Hepatic stellate cell (primary cell): ENCODE measurements around the gene NEUROD2.
"Not testable (repeated sequence)": the region's sequence is repeated elsewhere in the genome, so short reads cannot be mapped to it uniquely, and the experiment has no call there.

Experiments used
- DNase-seq: peaks from one replicate; pipeline ENCODE4 v3.0.0; 2011; ENCODE audit warnings: low spot score

NEUROD2 gene

GRCh38 chr17:39601758-39602532 is 5.8 kb downstream of the NEUROD2 start:
- DNase-seq = no peak

DNA sequence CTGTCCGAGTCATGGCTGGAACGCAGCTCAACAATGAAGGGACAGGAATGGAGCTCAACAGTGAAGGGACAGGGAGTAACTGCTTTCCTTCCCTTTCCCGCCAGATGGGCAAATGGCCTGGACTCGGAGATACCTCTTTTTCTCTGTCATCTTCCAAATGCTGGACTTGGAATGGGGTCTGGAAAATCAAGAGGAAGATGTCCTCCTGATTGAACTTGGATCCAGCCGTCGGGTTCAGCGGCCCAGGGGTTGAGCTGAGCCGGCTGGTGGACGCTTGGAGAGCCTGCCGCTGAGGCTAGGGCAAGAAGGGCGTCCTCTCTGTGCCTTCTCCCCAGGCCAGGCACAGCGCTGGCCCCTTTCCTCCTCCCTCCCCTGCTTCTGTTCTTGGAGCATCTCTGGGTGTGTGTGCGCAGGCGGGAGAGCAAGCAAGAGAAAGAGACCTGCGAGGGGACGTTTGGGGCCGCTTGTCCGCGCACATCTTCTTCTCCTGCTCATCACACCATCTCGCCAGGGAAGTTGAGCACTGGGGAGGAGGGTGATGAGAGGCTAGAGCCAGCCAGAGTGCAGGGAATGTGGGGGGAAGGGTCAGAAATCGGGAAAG is 6.6 kb downstream of the NEUROD2 start:
- no peak for DNase-seq

GRCh38 chr17:39600288-39600996 is 7.3 kb downstream of the NEUROD2 start:
- no peak for DNase-seq

DNA sequence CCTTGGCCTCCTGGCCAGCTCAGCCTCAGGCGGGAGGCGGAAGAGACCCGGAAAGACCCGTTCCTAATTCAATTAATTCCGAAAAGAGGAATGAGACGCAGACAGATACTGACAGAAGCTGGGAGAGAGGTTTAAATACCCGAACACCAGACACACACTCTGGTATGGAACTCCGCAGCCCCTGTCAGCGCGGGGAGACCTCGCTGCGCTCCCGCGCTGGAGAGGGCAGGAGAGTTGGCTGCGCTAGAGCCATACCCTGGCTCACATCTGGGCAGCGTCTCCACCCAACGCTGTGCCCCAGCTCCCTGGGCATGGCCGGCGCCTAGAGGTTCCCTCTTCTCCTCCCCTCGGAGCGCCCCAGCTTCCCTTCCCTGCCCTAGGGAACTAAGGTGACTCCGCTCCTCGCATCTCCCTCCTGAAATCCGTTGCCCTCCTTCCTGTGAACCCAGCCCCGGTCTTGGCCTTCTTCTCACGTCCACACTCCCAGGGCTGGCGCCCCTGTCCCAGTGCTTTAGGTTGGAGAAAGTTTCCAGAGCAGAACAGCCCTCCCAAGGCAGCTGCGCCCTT is 8.0 kb downstream of the NEUROD2 start:
- no peak for DNase-seq

GRCh38 chr17:39599004-39599664 is 8.6 kb downstream of the NEUROD2 start:
- DNase-seq = no peak

DNA sequence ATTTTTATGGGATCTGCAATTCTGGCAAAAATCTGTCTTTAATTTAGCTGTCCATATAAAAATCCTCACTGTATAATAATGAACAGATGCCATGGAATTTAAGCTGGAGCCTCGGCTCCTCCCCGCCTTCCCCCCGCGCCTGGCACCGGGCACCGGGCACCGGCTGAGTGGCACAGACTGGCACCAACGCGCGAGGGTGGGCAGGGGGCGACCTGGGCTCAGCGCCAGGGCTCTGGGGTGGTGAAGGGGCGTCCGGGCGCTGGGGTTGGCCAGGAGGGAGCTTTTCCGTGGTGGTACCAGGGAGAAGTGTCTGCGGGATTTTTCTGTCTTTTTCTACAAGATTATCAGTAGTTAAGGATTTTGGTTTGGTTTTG is 9.1 kb downstream of the NEUROD2 start:
- no peak for DNase-seq

- DNase-seq = no peak
These were observed 9.7 kb downstream of the NEUROD2 start for GRCh38 chr17:39598047-39598481.

- no peak for DNase-seq
These were observed 10.2 kb downstream of the NEUROD2 start for GRCh38 chr17:39597372-39598046.

DNA sequence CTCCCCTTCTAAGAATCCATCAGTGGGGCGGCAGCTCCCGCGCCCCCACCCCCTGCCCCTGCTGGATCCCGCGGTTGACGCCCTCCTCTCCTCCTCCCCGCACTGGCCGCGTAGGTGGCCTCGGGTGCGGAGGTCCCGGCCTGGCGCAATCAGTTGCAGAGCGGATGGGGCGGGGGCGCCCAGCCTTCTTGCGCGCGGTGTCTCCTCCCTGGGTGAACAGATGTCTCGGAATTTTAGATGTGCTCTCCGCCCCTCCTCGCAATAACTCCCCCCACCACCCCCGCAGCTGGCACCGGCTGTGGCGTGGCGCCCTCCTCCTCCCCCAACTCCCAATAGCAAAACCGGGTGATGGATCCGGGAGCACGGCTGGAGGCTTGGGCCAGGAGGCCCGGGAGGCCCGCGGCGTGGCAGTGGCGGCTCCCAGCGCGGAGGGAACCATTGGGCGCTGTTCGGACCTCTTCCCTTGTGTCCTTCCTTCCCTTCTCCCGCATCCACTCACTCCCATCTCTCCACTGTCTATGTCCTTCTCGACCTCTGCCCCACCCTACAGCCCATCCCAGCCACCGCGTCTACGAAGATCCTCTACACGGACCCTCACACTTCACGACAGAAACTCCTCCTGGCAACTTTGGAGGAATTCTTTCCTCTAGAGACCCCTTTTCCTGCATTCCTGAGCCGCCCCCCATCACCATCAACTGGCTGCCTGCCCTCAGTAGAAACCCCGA is 11.0 kb downstream of the NEUROD2 start:
- DNase-seq = no peak

DNA sequence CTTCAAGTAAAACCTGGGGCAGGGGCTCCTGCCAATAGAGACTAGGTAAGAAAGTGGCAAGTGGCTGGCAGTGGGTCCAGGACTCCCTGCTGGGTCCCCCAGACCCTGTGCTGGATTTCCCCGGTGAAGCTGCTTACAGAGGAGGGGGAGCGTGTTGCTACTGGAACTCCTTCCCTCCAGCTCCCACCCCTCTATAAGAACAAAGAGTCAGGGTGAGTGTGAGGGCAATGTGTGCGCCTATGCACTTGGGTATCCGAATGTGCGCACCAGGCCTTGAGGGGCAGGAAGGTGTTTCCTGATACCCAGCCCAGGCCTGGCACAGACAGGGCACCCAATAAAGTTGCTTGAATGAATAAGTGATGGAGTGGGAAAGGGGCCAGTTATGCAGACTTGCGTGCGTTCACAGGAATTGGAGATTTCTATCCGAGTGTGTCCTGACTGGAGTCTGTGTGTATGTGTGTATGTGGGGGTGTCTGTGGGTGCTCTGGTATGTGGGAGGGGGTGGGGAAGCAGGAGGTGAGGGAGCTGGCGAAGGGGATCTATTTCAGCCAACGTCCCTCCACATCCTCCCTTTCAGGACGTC is 11.7 kb downstream of the NEUROD2 start:
- no peak for DNase-seq

DNA sequence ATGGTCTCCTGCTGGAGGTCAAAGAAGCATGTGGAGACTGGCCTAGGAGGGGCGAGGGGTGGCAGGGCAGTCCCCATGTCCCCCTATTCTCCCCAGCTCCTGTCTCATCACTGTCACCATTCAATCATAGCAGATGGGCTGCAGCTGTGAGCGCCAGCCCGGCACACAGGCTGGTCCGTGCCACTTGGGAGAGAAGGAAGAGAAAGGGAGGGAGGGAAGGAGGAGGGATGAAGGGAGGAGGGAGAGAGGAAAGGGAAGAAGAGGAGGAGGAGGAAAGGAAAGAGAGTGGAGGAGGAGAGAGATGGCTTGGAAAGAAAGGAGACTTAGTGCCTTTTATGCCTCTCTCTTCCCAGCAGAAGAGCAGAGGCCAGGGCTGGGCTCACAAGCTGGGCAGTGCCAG is 12.4 kb downstream of the NEUROD2 start:
- no peak for DNase-seq

GRCh38 chr17:39593371-39593770 is 14.3 kb downstream of the NEUROD2 start:
- no peak for DNase-seq

DNA sequence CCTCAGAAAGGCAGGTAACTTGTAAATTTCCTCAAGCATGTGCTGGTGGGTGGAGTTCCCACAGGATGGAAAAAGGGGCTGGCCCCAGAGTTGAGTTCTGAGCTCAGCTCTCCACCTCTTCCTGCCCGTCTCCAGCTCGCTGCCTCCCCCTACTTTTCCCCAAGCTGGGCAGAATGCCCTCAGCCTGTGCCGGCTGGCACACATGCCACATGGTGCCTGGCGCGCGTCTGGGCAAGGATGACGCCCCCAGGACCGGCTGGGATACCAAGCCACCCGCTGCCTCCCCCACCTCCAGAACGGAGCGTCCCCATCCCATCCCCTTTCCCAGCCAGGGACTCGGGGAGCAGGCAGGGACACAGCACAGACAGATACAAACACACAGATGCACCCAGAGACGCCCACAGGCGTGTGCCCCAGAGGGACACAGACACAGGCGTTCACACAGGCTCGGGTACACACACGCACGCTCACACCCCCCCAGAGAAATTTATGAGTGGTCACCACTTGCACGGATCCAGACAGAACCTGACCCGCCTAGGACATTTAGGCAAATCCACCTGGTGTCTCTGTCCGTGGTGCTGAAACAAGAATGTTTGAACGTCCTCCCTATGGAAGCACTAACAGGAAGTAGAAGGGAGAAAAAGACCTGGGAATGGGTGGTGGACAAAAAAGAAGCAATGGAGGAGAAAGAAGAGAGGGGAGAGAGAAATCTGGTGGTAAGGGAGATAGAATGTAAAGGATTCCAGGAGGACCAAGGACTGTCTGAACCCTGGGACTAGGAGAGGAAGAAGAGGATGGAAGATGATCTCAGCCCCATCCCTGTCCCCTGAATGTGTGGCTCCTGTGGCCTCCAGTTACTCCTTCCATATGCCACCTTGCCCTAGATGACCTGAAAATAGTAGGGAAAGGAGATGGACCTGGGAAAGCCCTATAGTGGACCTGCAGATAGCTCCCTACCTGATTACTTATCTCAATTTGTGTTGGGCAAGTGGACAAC is 15.5 kb downstream of the NEUROD2 start:
- no peak for DNase-seq

DNA sequence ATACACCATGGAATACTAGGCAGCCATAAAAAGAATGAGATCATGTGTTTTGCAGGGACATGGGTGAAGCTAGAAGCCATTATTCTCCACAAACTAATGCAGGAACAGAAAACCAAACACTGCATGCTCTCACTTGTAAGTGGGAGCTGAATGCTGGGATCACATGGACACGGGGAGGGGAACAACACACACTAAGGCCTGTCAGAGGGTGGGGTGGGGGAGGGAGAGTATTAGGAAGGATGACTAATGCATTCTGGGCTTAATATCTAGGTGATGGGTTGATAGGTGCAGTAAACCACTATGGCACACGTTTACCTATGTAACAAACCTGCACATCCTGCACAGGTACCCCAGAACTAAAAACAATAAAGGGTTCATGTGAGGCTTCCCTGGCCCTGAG is 17.5 kb downstream of the NEUROD2 start:
- DNase-seq = not testable (repeated sequence)

DNA sequence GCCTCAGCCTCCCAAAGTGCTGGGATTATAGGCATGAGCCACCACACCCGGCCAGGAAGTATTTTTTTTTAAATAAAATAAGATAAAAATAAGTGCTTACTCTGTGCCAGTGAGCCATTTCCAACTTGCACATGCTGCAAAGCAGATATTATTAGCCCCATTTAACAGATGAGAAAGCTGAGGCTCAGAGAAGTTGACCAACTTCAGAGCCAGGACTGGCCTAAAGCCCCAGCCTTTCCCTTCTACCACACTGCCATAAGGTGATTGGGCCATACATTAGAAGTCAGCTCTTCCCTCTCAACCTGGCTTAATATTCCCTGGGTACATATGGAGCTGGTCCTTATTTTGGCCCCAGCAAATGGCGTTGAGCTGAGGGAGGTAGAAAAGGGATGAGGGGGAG is 25.1 kb downstream of the NEUROD2 start:
- DNase-seq = no peak

GRCh38 chr17:39581759-39582085 is 26.0 kb downstream of the NEUROD2 start:
- DNase-seq = no peak

DNA sequence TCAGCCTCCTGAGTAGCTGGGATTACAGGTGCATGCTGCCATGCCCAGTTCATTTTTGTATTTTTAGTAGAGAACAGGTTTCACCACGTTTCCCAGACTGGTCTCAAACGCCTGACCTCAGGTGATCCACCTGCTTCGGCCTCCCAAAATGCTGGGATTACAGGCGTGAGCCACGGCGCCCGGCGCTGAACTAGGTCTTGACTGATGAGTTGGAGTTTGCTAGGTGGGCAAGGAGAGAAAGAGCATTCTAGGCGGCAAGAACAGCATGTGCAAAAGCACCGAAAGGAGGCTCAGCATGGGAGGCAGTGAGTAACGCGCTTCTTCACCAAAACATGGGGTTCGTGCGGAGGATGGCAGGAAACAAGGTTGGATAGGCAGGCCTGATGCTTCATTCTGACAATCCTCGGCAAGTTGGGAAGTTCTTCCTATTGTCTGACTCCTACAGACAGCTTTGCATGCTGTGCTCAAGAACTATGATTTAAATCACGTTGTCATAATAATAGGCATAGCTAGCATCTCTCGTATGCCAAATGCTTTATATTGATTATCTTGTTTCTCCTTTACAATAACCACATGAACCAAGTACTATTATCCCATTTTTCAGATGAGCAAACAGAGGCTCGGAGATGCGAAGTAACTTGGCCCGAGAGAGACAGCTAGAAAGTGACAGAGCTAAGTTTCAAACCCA is 26.5 kb downstream of the NEUROD2 start:
- DNase-seq = no peak

GRCh38 chr17:39580082-39580468 is 27.6 kb downstream of the NEUROD2 start:
- no peak for DNase-seq
